ENCODE results near the gene NECTIN1.

Gene NECTIN1

DNA sequence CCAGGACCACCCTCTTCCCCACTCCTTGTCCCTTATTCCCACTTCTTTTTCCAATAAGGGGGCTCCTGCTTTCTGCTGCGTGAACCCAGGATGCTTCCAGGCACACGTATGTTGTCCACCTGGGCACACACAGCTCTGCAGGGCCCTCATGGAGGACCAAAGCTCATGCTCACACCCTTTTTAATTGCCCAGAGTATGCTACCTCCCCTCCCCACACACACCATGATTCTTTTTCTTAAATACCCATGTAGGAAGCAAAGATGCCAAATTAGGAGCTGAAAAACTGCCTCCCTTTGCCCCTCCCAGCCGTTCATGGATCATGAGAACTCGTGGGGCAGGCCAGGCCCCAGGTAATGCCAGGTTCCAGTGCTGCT, 5.1 kb downstream of the NECTIN1 start:
- TF ChIP-seq EZH2 (IDR thresholded peaks at IDR 0.05) (no peak), FOXP2 (optimal IDR thresholded peaks at IDR 0.05; ENCODE audit: control extremely low read depth, extremely low read length, insufficient read depth) (no peak), POLR2AphosphoS5 (IDR thresholded peaks at IDR 0.05; ENCODE audit: borderline replicate concordance, low read depth, low read length) (no peak)
- Histone ChIP-seq H3K9me3 (ENCODE audit: low read depth, low read length) (no peaks in the 10 kb centered on the region), H3K4me3 (no peak overlapping the region), H3K9ac (ENCODE audit: insufficient read length) (no peak overlapping the region), H3K27ac (no peak overlapping the region), H3K36me3 (ENCODE audit: insufficient read depth, low read length) (no peaks in the 10 kb centered on the region)
- DNase-seq (ENCODE audit: low read depth, low spot score) = no peak

DNA sequence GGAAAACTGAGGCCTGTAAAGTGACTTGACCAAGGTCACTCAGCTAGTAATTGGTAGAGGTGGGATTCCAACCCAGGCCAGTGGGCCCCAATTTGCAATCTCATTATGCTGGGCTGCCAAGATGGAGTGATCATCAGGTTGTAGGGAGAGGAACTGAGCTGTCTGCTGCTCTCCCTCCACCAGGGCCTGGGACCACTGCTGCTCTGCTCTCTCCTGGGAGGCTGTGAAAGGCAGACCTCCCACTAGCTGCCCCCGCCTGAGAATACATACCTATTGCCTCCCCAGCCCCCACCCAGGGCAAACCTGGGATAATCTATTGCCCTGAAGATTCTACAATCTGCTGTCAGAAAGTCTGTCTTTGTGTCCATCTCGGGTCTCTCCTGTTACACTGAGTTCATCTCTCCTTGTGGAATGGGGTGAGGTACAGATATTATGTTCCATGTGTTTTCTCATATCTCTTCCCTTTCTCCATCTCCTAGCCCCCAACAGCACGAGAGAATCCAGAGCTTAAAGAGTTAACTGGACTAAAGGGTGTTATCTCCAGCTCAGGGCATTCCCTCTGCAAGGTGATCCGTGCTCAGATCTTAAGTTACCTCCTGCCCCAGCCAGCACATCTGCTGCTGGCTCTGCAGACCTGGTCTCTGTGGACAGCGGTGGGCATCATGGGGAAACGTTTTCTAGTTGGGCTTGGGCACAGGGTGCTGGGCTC, 5.6 kb downstream of the NECTIN1 start:
- Histone ChIP-seq H3K9ac (ENCODE audit: insufficient read length) (no peak overlapping the region), H3K4me3 (no peak overlapping the region), H3K27ac (no peak overlapping the region), H3K9me3 (ENCODE audit: low read depth, low read length) (no peaks in the 10 kb centered on the region), H3K36me3 (ENCODE audit: insufficient read depth, low read length) (no peaks in the 10 kb centered on the region)
- TF ChIP-seq POLR2AphosphoS5 (IDR thresholded peaks at IDR 0.05; ENCODE audit: borderline replicate concordance, low read depth, low read length) (no peak), EZH2 (IDR thresholded peaks at IDR 0.05) (no peak), FOXP2 (optimal IDR thresholded peaks at IDR 0.05; ENCODE audit: control extremely low read depth, extremely low read length, insufficient read depth) (no peak)
- DNase-seq (ENCODE audit: low read depth, low spot score) = no peak

DNA sequence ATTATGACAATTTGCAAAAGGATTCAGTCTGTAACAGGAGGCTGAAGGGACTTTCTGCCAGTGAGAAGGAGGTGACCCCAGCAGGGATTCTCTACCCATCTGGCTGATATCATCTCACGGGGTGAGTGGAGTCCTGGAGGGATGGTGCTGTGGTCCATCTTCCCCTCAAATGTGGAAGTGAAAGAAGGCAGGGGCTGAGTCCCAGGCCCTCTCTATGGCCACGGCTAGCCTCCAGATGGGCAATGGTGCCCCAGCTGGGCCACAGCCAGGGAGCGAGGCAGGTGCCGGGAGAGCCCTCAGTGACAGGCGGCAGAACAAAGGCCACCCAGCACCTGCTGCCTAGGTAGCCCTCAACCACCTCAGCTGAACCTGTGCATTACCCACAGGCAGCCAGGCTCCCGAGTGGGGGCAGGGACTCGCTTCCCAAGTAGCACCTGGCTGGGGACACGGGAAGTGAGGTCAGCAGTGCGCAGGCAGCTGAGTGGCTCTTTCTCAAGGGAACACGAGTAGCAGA, 6.7 kb downstream of the NECTIN1 start:
- TF ChIP-seq EZH2 (IDR thresholded peaks at IDR 0.05) = no peak
- TF ChIP-seq FOXP2 (optimal IDR thresholded peaks at IDR 0.05; ENCODE audit: control extremely low read depth, extremely low read length, insufficient read depth) = no peak
- no peak for TF ChIP-seq POLR2AphosphoS5 (IDR thresholded peaks at IDR 0.05; ENCODE audit: borderline replicate concordance, low read depth, low read length)
- Histone ChIP-seq H3K9ac (ENCODE audit: insufficient read length) (no peak overlapping the region), H3K36me3 (ENCODE audit: insufficient read depth, low read length) (no peaks in the 10 kb centered on the region), H3K9me3 (ENCODE audit: low read depth, low read length) (no peaks in the 10 kb centered on the region), H3K27ac (no peak overlapping the region), H3K4me3 (no peak overlapping the region)
- DNase-seq (ENCODE audit: low read depth, low spot score) = no peak

DNA sequence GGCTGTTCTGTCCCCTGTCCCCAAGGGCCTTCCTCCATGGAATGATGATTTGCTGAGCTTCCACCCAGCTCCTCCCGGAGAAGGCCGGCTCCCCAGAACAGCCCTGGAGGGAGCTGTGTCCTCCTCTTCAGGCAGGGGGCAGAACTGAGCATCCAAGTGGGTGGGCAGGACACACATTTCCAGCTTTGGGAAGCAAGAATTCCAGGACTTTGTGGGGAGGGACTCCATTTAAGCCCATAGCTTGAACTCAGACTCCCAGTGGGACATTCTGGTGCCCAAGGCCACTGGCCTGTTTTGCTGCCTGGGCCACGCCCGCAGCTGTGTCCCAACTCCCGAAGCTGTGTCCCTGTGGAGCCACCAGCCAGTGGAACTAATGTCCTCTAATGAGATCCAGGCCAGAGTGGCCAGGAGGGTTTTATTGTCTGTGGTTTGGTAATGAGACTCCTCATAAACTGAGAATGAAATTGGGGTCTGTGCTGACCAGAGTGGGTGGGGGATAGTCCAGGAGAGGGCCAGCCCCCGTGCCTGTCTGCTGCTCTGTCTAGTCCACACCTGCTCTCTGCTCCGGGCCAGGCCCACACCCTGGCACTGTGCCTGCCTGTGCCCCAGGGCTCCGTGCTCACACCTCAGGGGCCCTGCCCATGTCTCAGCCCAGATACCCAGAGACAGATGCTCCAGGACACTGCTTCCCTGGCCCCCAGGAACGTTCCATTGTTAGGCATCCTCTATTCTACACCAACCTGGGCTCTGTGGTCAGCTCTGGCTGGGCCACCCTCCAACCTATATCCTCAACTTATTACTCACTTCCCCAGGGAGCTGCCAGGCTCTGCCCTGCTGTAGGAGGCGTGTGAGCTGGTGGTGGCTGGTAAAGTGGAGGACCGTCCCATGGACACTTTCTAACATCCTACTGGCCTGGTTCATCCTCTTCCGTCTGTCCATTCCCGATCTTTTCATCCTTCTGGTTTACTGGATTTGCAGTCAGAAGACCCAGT, 7.6 kb downstream of the NECTIN1 start:
- Histone ChIP-seq H3K9ac (ENCODE audit: insufficient read length) (no peak overlapping the region), H3K36me3 (ENCODE audit: insufficient read depth, low read length) (no peaks in the 10 kb centered on the region), H3K4me3 (no peak overlapping the region), H3K9me3 (ENCODE audit: low read depth, low read length) (no peaks in the 10 kb centered on the region), H3K27ac (no peak overlapping the region)
- no peak for DNase-seq (ENCODE audit: low read depth, low spot score)
- TF ChIP-seq FOXP2 (optimal IDR thresholded peaks at IDR 0.05; ENCODE audit: control extremely low read depth, extremely low read length, insufficient read depth) = no peak
- no peak for TF ChIP-seq EZH2 (IDR thresholded peaks at IDR 0.05)
- no peak for TF ChIP-seq POLR2AphosphoS5 (IDR thresholded peaks at IDR 0.05; ENCODE audit: borderline replicate concordance, low read depth, low read length)

DNA sequence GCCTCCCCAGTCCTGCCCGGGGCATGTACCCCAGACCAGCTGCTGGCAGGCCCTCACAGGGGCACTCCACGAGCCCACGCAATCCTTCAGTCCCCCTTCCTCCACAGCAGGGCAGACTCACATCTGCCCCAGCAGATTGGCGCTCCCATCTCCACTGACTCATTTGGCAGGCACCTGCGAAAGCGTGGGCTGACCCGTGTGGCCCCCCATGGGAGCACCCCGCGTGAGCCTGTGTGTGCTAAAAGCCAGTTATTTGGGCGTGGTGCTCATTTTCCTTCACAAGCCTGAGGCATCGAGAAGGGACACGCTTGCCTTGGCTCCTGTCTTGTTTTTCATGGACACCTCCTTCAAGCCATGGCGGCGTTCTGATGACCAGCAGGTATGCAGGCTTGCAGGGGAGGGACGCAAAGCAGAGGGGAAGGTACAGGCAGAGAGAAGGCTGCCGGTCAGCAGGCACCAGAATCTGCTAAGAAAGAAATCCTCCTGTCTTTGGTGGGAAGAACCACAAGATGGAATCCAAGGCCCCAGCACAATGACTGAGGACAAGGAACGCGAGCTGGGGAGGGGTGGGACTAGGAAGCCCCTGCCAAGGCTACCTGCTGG, 8.6 kb downstream of the NECTIN1 start:
- no peak for DNase-seq (ENCODE audit: low read depth, low spot score)
- no peak overlapping the region for H3K9ac ChIP-seq (ENCODE audit: insufficient read length)
- no peak overlapping the region for H3K4me3 ChIP-seq
- H3K36me3 ChIP-seq (ENCODE audit: insufficient read depth, low read length) = no peaks in the 10 kb centered on the region
- TF ChIP-seq FOXP2 (optimal IDR thresholded peaks at IDR 0.05; ENCODE audit: control extremely low read depth, extremely low read length, insufficient read depth) (no peak), EZH2 (IDR thresholded peaks at IDR 0.05) (no peak), POLR2AphosphoS5 (IDR thresholded peaks at IDR 0.05; ENCODE audit: borderline replicate concordance, low read depth, low read length) (no peak)
- H3K9me3 ChIP-seq (ENCODE audit: low read depth, low read length) = no peaks in the 10 kb centered on the region
- H3K27ac ChIP-seq = no peak overlapping the region

DNA sequence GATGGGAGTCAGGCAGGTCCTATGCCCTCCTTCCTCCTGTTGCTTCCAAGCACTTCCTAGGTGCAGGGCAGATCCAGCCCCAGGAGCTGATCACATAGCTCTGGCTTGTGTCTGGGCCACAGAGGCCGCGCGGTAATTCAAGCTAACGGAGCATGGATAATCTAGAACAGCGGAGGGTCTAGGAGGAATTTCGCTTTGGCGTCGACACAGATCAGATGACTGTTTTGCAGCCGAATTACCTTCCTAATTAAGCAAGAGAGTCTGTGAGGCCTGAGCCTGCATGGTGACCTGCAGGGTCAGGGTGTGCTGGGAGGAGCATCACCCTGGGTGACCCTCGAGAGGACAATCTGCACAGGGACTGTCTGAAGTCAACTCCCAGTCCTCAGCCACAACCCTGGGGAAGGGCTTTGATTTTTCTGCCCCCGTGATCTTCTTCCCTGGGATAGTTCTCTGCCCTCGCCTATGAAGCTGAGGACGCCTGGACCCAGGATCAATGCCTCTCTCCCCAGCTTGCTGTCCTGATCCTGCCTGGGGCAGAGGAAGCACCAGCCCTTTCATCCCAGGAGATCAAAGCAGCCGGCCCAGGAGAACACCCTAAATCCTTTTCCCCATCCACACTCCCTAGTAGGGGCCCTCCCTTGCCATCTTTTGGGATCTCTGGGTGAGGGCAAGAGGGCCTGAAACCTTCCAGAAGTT, 11.0 kb downstream of the NECTIN1 start:
- DNase-seq (ENCODE audit: low read depth, low spot score) = no peak
- Histone ChIP-seq H3K9me3 (ENCODE audit: low read depth, low read length) (no peaks in the 10 kb centered on the region), H3K36me3 (ENCODE audit: insufficient read depth, low read length) (no peaks in the 10 kb centered on the region), H3K9ac (ENCODE audit: insufficient read length) (no peak overlapping the region), H3K27ac (no peak overlapping the region), H3K4me3 (no peak overlapping the region)
- TF ChIP-seq EZH2 (IDR thresholded peaks at IDR 0.05) (no peak), POLR2AphosphoS5 (IDR thresholded peaks at IDR 0.05; ENCODE audit: borderline replicate concordance, low read depth, low read length) (no peak), FOXP2 (optimal IDR thresholded peaks at IDR 0.05; ENCODE audit: control extremely low read depth, extremely low read length, insufficient read depth) (no peak)

DNA sequence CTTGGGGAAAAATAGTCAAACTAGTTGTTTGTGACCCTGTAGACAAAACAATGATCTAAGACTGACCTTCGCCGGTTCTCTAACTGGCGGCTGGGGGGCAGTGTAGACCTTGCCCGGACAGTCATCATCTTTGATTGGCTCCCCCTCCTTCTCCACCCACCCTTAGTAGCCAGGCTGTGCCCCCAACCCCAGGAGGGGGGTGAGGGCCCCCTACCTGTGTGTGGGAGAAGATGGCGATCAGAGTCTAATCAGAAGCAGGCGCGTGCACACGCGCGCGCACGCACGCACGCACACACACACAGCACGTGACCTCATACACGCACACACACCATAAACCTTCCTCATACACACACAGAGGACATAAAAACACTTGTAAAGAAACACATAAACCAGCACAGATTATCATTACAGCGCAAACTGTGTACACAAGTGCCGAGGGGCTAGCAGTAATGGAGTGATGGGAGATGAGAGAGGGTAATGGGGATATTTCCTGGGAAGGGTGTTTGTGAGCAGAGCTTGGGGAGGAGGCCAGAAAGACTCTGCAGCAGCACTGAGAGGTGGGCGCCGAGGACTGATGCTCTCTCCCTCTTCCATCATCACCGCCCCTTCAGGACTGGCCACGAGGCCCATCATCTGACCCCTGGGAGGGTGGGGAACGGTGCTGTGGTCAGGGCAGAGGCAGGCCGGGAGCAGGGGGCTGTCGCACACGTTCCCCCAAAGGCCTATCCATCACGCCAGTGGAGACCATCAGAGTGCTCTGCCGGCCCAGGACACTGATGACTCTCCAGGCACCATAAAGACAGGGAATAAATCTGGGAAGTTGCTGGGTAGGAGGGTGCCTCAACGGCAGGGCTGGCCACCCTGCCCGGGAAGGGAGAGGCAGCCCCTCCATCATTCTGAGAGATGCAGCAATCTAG, 12.2 kb downstream of the NECTIN1 start:
- Histone ChIP-seq H3K9ac (ENCODE audit: insufficient read length) (no peak overlapping the region), H3K27ac (no peak overlapping the region)
- no peak for DNase-seq (ENCODE audit: low read depth, low spot score)

More for the DNA sequence above, 12.2 kb downstream of the NECTIN1 start:
- H3K9me3 ChIP-seq (ENCODE audit: low read depth, low read length) = no peaks in the 10 kb centered on the region
- no peak overlapping the region for H3K4me3 ChIP-seq
- H3K36me3 ChIP-seq (ENCODE audit: insufficient read depth, low read length) = no peaks in the 10 kb centered on the region
- TF ChIP-seq POLR2AphosphoS5 (IDR thresholded peaks at IDR 0.05; ENCODE audit: borderline replicate concordance, low read depth, low read length) = no peak
- TF ChIP-seq EZH2 (IDR thresholded peaks at IDR 0.05) = no peak
- no peak for TF ChIP-seq FOXP2 (optimal IDR thresholded peaks at IDR 0.05; ENCODE audit: control extremely low read depth, extremely low read length, insufficient read depth)

Measured in SK-N-MC (cell line).